Medulla oblongata (tissue), 1 donor: ENCODE results near the gene AGBL1.

ENCODE experiments used
- DNase-seq: peaks from one replicate; pipeline ENCODE4 v3.0.0-alpha.2; 2015; ENCODE audit errors: extremely low spot score

Gene AGBL1

GRCh38 chr15:86810329-86810728 lies 730.7 kb downstream of the AGBL1 start:
- DNase-seq, result no peak

GRCh38 chr15:86813892-86814291 lies 734.2 kb downstream of the AGBL1 start:
- DNase-seq, result no peak

- DNase-seq, result no peak
These were observed 749.6 kb downstream of the AGBL1 start for GRCh38 chr15:86829245-86829644.

- DNase-seq, result no peak
These were observed 750.6 kb downstream of the AGBL1 start for GRCh38 chr15:86830304-86830703.

- DNase-seq, result no peak
These were observed 753.9 kb downstream of the AGBL1 start for GRCh38 chr15:86833595-86833994.

- no peak for DNase-seq
These were observed 754.6 kb downstream of the AGBL1 start for GRCh38 chr15:86834115-86834863.

GRCh38 chr15:86837294-86838061 lies 757.8 kb downstream of the AGBL1 start:
- DNase-seq, result peak; percentile 2

- no peak for DNase-seq
These were observed 759.8 kb downstream of the AGBL1 start for GRCh38 chr15:86839502-86839901.

GRCh38 chr15:86840996-86841395 lies 761.3 kb downstream of the AGBL1 start:
- DNase-seq, result no peak

- no peak for DNase-seq
These were observed 762.5 kb downstream of the AGBL1 start for GRCh38 chr15:86842199-86842598.

- DNase-seq, result no peak
These were observed 766.4 kb downstream of the AGBL1 start for GRCh38 chr15:86846036-86846435.

GRCh38 chr15:86849136-86849535 lies 769.5 kb downstream of the AGBL1 start:
- peak; percentile 16 for DNase-seq

GRCh38 chr15:86849558-86850285 lies 770.1 kb downstream of the AGBL1 start:
- peak; percentile 19 for DNase-seq

GRCh38 chr15:86850939-86851338 lies 771.3 kb downstream of the AGBL1 start:
- no peak for DNase-seq

- no peak for DNase-seq
These were observed 773.1 kb downstream of the AGBL1 start for GRCh38 chr15:86852741-86853140.

- DNase-seq, result no peak
These were observed 774.5 kb downstream of the AGBL1 start for GRCh38 chr15:86854176-86854575.

- DNase-seq, result no peak
These were observed 775.9 kb downstream of the AGBL1 start for GRCh38 chr15:86855307-86856291.

GRCh38 chr15:86857701-86858100 lies 778.0 kb downstream of the AGBL1 start:
- no peak for DNase-seq

GRCh38 chr15:86863226-86863915 lies 783.7 kb downstream of the AGBL1 start:
- no peak for DNase-seq

GRCh38 chr15:86865920-86866319 lies 786.2 kb downstream of the AGBL1 start:
- DNase-seq, result no peak

GRCh38 chr15:86870846-86871245 lies 791.2 kb downstream of the AGBL1 start:
- no peak for DNase-seq
